ENCODE measurements around the gene ARG1.
"Not testable (repeated sequence)": the region's sequence is repeated elsewhere in the genome, so short reads cannot be mapped to it uniquely, and the experiment has no call there.

DNA sequence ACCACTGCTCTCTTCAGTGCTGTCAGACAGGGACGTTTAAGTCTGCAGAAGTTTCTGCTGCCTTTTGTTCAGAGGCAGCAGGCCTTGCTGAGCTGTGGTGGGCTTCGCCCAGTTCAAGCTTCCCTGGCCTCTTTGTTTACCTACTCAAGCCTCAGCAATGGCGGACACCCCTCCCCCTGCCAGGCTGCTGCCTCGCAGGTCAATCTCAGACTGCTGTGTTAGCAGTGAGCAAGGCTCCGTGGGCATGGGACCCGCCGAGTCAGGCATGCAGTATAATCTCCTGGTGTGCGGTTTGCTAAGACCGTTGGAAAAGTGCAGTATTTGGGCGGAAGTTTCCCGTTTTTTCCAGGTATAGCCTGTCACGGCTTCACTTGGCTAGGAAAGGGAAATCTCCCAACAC lies 41.3 kb upstream of the ARG1 start:
- not testable (repeated sequence) for TF ChIP-seq CTCF (IDR thresholded peaks at IDR 0.05; ENCODE audit: low read length); EZH2 (optimal IDR thresholded peaks at IDR 0.05; ENCODE audit: low read depth, low read length); EZH2phosphoT487 (IDR thresholded peaks at IDR 0.05; ENCODE audit: low read length)
